ENCODE data around the gene PHF2. TPM values are rescaled to one million over a fixed set of nuclear protein-coding genes. Genes with fewer than 3 reads are reported as not detected.
A peak's percentile ranks its signal among the peaks of the same experiment; 100 is the strongest.

The PHF2 gene
- 10 to 100 TPM; 14.9 to 19.5 TPM for total RNA-seq

DNA sequence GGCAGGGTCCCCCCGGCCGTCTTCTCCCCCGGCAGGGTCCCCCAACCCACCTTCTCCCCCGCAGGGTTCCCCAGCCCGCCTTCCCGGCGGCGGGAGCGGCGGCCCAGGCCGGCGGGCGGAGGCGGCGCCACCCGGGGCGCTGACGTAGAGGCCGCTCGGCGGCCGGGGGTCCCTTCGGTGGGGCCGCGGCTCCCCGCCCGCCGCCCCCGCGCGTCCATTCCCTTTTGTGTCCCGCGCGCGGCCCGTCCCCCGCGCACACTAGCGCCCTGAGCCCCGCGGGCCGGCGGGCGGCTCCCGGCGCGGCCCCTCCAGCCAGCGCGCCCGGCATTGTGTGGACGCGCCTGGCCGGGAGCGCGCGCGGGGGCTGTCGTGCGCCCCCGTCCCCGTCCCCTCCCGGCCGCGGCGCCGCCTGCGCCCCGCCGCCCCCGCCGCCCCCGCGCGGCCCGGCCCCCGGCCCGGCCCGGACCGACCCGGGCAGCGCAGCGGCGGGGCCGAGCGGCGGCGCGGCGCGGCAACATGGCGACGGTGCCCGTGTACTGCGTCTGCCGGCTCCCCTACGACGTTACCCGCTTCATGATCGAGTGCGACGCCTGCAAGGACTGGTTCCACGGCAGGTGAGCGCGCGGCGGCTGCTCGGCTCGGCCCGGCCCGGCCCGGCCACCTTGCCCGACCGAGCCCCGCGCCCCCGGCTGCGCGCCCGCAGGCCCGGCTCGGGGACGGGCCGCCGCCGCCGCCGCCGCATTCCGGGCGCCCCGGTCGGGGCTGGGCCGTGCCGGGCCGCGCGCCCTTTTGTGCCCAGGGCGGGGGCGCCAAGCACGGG, at the start of gene PHF2:
Gene PHF2 (plus strand): TSS at position 327 of the 820 bp plus-strand sequence. CDS start 190 bp downstream, at position 517.
- H3K27ac Mint-ChIP-seq = peak within 1 kb of the TSS; percentile 62 to 84
- H3K9me3 Mint-ChIP-seq = no peaks in the 10 kb centered on the region
- peak within 1 kb of the TSS; percentile 83 for H3K4me3 Mint-ChIP-seq
- DNase-seq (ENCODE audit: low spot score) (no peak), ATAC-seq (peak; percentile 64 to 68)
- no peaks in the 10 kb centered on the region for H3K36me3 Mint-ChIP-seq
- peaks cover 25 to 35% of the 10 kb centered on the region in 2 donors for H3K4me1 Mint-ChIP-seq (ENCODE audit: low read depth in 2 of 2)
- no peaks in the 10 kb centered on the region for H3K27me3 Mint-ChIP-seq

DNA sequence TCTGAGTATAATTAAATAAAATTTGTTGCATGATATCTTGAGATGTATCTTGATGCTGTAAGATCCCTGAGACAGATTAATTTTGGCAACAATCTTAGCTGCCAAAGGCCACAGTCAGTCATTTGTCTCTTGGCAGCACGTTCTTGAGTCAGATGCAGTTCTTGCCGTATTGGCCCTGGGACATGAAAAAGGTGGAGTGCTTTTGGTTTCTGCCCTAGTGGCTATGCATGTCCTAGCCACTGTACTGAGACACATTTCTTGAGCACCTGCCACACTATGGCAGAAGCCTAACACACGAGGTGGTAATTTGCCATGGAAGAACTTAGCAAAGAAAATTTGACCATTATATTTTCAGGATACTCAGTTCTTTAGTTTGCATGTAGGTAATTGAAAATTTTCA, 45.0 kb upstream of the PHF2 start:
- Mint-ChIP-seq H3K27me3 (no peaks in the 10 kb centered on the region), H3K27ac (no peak overlapping the region), H3K36me3 (peaks cover 24% of the 10 kb centered on the region)

DNA sequence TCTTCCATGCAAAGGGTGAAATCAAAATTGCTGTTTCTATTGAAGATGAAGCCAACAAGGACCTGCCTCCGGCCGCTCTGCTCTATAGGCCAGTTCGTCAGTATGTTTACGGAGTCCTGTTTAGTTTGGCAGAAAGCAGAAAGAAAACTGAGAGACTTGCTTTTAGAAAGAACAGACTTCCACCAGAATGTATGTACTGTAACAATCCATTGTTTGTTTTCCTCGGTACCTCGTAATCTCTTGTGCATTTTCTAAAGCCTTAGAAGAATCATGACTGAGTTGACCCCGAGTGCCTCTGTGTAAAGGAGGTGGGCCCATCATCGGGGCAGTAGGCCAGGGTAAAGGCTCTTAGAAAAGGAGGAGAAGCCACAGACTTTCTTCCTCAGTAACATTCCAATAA, 44.2 kb upstream of the PHF2 start:
- Mint-ChIP-seq H3K27me3 (no peaks in the 10 kb centered on the region), H3K27ac (no peak overlapping the region), H3K4me1 (ENCODE audit: low read depth in 2 of 2) (peaks cover 8% of the 10 kb centered on the region in 2 donors), H3K36me3 (peaks cover 21% of the 10 kb centered on the region), H3K9me3 (no peaks in the 10 kb centered on the region), H3K4me3 (no peak overlapping the region)
- ATAC-seq (no peak), DNase-seq (ENCODE audit: low spot score) (no peak)

More for the DNA sequence above, 45.0 kb upstream of the PHF2 start:
- Mint-ChIP-seq H3K9me3 (no peaks in the 10 kb centered on the region), H3K4me3 (no peak overlapping the region), H3K4me1 (ENCODE audit: low read depth in 2 of 2) (peaks cover 8 to 15% of the 10 kb centered on the region in 2 donors)
- DNase-seq (ENCODE audit: low spot score) (no peak), ATAC-seq (no peak)

DNA sequence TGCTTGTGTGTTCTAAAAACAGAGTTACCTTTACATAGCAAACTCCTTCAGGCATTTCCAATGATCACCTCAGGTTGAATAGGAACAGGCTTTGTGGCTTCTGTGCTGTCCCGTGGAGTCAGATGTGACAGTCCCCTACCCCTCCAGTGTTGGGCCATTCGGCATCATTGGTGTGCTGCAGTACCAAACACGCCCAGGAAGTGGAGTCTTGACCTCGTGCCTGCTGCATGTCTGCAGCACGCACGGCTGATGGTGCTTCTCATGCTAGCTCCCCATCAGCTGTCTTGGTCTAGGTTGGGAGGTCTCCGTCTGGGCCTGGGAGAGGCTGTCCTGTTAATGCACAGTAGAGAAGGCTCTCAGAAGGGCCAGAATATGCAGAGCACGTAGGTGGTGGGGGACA, 42.5 kb upstream of the PHF2 start:
- ATAC-seq (peak in 1 of 2 donors; percentile 38), DNase-seq (ENCODE audit: low spot score) (no peak)
- H3K9me3 Mint-ChIP-seq = no peaks in the 10 kb centered on the region
- no peaks in the 10 kb centered on the region for H3K27me3 Mint-ChIP-seq
- H3K36me3 Mint-ChIP-seq = peaks cover 16% of the 10 kb centered on the region
- H3K27ac Mint-ChIP-seq = no peak overlapping the region
- H3K4me3 Mint-ChIP-seq = no peak overlapping the region
- H3K4me1 Mint-ChIP-seq (ENCODE audit: low read depth in 2 of 2) = peaks cover 6 to 8% of the 10 kb centered on the region in 2 donors

DNA sequence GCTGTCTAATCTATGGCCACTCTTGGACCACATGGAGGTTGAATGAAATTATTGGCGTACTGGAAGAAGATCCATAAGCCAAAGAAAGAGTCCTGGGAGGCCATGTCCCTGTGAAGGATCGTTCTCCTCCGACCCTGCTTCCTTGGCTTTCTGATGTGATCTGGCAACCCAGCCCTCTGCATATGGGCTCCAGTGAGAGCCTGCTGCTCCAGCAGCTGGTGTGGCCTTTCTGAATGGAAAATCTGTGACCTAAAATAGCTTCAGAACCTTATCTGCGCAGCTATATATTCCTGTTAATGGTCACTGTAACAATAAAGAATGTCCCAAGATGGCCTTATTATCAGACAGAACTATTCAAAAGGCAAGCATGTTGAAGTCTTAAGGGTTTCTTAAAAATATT, 40.2 kb upstream of the PHF2 start:
- Mint-ChIP-seq H3K36me3 (peaks cover 11% of the 10 kb centered on the region), H3K27ac (no peak overlapping the region), H3K4me1 (ENCODE audit: low read depth in 2 of 2) (peaks cover 9 to 11% of the 10 kb centered on the region in 2 donors), H3K27me3 (no peaks in the 10 kb centered on the region), H3K4me3 (no peak overlapping the region), H3K9me3 (no peaks in the 10 kb centered on the region)
- DNase-seq (ENCODE audit: low spot score) (no peak), ATAC-seq (no peak)

DNA sequence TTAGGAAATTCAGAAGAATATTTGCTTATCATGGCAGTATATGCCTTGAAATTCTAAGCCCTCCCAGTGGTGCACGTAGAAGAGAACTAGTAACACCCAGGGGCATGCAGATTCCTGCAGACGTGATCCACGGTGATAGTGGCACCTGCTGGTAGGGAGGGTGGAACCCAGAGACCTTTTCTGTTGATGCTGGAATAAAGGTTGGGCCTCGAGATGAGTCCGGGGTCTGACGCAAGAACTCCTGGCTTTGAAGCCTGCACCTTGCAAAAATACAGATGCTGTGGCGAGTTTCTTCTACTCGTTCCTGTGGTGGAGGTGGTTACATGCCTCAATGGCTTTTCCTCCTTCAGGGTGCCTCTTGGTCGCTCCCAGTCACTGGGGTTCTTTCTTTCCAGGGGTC, 39.5 kb upstream of the PHF2 start:
- H3K4me3 Mint-ChIP-seq = no peak overlapping the region
- ATAC-seq (no peak), DNase-seq (ENCODE audit: low spot score) (no peak)
- peaks cover 10% of the 10 kb centered on the region for H3K36me3 Mint-ChIP-seq
- H3K27me3 Mint-ChIP-seq = no peaks in the 10 kb centered on the region
- peaks cover 11 to 12% of the 10 kb centered on the region in 2 donors for H3K4me1 Mint-ChIP-seq (ENCODE audit: low read depth in 2 of 2)
- no peak overlapping the region for H3K27ac Mint-ChIP-seq
- H3K9me3 Mint-ChIP-seq = no peaks in the 10 kb centered on the region

DNA sequence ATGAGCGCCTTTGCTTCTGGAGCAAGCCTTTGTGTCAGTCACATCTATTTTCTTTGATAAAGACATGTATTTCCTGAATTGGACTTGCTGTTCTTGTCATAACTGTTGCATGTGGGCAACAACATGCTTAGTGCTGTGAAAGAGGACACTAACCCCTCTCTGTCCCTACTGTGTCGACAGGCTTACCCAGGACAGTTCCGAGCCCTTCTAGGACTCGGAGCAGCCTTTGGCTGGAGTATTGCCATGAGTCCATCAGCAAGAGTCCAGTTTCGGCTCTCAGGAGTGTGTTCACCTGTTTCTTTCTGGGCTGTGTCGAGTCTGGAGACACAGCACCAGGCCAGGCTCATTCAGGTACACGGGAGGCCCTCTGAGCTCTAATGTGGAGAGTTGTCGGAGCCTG, 36.1 kb upstream of the PHF2 start:
- peaks cover 4 to 7% of the 10 kb centered on the region in 2 donors for H3K4me1 Mint-ChIP-seq (ENCODE audit: low read depth in 2 of 2)
- no peak overlapping the region for H3K27ac Mint-ChIP-seq
- ATAC-seq (no peak), DNase-seq (ENCODE audit: low spot score) (no peak)
- H3K4me3 Mint-ChIP-seq = no peak overlapping the region
- H3K9me3 Mint-ChIP-seq = no peaks in the 10 kb centered on the region
- H3K27me3 Mint-ChIP-seq = no peaks in the 10 kb centered on the region
- peaks cover under 1% of the 10 kb centered on the region for H3K36me3 Mint-ChIP-seq

DNA sequence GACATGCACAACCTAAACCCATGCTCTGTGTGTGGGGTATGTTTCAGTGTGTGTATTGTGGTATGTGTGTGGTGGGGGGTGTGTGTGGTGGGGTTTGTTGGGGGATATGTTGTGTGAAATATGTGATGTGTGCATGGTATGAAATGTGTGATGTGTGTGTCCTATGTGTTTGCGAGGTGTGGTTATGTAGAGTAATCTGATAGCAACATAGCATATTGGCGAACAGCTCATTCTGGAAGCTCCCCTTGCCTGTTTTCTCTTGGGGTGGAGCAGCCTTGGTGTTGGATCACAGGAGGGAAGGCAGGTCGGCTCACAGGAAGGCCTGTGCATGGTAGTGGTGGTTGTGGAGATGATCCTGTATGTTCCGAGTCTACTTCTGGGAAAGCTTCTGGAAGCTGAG, 35.4 kb upstream of the PHF2 start:
- Mint-ChIP-seq H3K4me3 (no peak overlapping the region), H3K27me3 (no peaks in the 10 kb centered on the region), H3K4me1 (ENCODE audit: low read depth in 2 of 2) (peaks cover 4 to 7% of the 10 kb centered on the region in 2 donors), H3K27ac (no peak overlapping the region), H3K9me3 (no peaks in the 10 kb centered on the region), H3K36me3 (no peaks in the 10 kb centered on the region)
- DNase-seq (ENCODE audit: low spot score) = no peak
- peak in 1 of 2 donors; percentile 6 for ATAC-seq

DNA sequence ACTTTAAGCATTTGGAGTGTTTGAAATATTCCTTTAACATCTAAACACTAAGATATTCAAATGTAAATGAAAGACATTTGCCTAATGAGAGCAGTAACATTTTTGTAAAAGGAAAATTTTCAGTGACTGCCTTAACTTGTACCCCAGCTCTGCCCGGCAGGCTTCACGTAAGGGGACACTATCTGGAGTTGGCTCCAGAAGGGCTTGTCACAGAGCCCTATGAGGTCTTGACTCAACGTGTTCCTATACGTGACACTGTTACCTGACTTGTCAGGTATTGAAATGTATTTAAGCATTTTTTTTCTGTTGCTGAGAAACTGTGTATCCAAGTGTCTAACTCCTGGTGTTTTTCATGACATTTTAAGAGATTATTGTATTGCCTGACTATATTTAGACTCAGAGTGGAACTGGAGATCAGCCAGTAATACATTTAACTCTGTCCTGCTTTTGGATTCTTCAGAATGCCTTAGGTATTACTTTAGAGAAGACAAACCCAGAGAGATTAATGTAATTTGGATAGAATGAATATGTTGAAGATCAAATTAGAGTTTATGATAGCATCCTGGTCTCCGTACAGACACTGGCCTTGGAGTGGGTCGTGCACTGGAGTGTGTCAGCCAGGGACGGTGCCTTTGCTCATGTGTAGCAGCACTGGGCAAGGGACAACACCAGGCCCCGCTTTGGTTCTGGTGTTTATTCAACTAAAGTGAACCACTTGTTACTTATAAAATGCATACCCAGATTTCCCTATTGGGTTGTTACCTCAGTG, 34.6 kb upstream of the PHF2 start:
- Mint-ChIP-seq H3K27me3 (no peaks in the 10 kb centered on the region), H3K4me1 (ENCODE audit: low read depth in 2 of 2) (peaks cover 4 to 8% of the 10 kb centered on the region in 2 donors), H3K9me3 (no peaks in the 10 kb centered on the region), H3K4me3 (no peak overlapping the region), H3K36me3 (no peaks in the 10 kb centered on the region), H3K27ac (no peak overlapping the region)
- no peak for ATAC-seq
- DNase-seq (ENCODE audit: low spot score) = no peak

DNA sequence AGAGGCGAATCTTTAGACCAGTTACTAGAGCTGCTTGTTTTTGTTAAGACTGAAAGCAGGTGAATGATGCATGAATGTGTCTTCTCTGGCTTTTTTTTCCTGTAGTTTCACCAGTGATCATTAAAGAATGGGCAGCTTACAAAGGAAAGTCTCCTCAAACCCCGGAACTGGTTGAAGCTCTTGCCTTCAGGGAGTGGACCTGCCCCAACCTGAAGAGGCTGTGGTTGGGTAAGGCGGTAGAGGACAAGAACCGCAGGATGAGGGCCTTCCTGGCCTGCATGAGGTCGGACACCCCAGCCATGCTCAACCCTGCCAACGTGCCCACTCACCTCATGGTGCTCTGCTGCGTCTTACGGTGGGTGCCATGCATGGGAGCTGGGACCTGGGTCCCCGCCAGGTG, 33.3 kb upstream of the PHF2 start:
- no peaks in the 10 kb centered on the region for H3K27me3 Mint-ChIP-seq
- ATAC-seq (no peak), DNase-seq (ENCODE audit: low spot score) (no peak)
- H3K36me3 Mint-ChIP-seq = no peaks in the 10 kb centered on the region
- peaks cover 4 to 13% of the 10 kb centered on the region in 2 donors for H3K4me1 Mint-ChIP-seq (ENCODE audit: low read depth in 2 of 2)
- H3K4me3 Mint-ChIP-seq = no peak overlapping the region
- H3K27ac Mint-ChIP-seq = no peak overlapping the region
- H3K9me3 Mint-ChIP-seq = no peaks in the 10 kb centered on the region

DNA sequence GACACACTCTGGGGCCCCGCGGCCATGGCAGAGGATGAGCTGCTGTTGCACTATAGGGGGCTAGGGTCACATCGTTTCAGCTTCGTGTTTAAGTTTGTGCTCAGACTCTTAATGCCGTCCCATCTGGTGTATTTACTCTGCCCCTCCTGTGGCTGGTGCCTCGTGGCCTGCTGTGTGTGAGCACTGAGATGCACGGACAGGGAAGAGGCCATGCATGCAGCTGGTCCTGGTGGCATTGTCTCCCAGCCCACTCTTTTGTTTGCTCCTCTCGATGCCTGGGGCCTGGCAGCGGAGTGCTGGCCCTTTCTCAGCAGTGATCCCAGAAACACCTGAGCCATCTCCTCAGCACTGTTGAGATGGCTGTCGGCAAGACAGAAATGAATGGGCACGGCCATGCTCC, 30.0 kb upstream of the PHF2 start:
- Mint-ChIP-seq H3K27me3 (no peaks in the 10 kb centered on the region), H3K36me3 (peaks cover 4% of the 10 kb centered on the region), H3K4me1 (ENCODE audit: low read depth in 2 of 2) (peaks cover 0 to 9% of the 10 kb centered on the region in 2 donors), H3K4me3 (no peak overlapping the region), H3K27ac (no peak overlapping the region), H3K9me3 (no peaks in the 10 kb centered on the region)
- ATAC-seq = no peak
- DNase-seq (ENCODE audit: low spot score) = no peak

DNA sequence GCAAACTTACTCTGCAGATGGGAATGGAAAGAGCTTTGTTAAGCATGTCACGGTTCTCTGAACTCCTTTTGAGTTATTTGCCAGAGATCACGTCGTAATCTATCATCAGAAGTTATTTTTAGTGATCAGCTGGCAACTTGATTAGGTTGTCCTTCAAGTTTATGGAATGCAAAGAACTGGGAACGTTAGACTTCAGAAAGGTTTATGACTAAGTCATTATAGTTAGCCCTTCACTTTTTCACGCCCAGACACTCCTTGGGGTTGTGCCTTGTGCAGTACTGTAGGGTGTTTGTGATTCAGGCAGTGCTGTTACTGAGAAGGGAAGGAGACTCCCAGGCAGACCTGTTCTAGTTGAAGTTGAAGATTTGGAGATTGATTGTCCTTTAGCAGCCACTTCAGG, 26.8 kb upstream of the PHF2 start:
- no peak for DNase-seq (ENCODE audit: low spot score)
- H3K4me3 Mint-ChIP-seq = no peak overlapping the region
- H3K9me3 Mint-ChIP-seq = no peaks in the 10 kb centered on the region
- H3K27me3 Mint-ChIP-seq = no peaks in the 10 kb centered on the region
- ATAC-seq = no peak
- no peak overlapping the region for H3K27ac Mint-ChIP-seq
- peaks cover 18% of the 10 kb centered on the region for H3K36me3 Mint-ChIP-seq
- H3K4me1 Mint-ChIP-seq (ENCODE audit: low read depth in 2 of 2) = peaks cover 0 to 6% of the 10 kb centered on the region in 2 donors

DNA sequence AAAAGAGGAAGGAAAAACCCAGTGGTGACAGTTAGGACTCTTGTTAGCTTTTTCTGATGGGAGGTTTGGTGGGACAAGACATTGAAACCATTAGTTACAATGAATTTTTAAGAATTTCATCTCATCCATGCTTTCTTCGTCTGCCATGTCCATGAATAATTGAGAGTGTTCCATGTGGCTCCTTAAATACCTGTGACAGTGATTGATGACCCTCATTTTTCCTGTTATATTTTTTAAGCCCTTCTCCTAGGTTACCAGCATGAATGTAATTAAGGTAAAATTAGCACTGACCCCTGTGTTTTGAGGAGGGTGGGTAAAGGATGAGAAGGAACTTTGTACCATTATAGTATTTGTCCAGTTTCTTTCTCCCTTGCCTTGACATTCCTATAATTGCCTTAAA, 23.5 kb upstream of the PHF2 start:
- Mint-ChIP-seq H3K9me3 (no peaks in the 10 kb centered on the region), H3K4me3 (no peak overlapping the region), H3K36me3 (peaks cover 24% of the 10 kb centered on the region), H3K27ac (no peak overlapping the region), H3K4me1 (ENCODE audit: low read depth in 2 of 2) (no peaks in the 10 kb centered on the region), H3K27me3 (no peaks in the 10 kb centered on the region)
- ATAC-seq = no peak
- no peak for DNase-seq (ENCODE audit: low spot score)

DNA sequence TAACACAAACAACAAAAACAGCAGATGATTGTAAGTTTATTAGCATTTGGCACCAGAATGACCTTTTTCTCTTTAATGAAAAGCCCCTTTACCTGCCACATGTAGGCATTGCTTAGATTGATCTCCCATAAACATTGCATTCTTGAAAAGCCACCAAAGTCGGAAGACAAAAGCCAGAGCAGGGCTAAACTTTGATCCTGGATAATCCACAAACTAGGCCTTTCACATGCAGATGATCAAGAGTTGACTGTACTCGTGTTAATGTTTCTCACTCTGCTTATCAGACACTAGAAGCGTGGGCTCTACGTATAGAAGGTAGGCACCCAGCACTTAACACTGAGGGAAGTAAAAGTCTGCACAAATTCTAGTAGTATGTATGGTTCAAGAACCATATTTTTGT, 21.0 kb upstream of the PHF2 start:
- no peak for DNase-seq (ENCODE audit: low spot score)
- Mint-ChIP-seq H3K36me3 (peaks cover 38% of the 10 kb centered on the region), H3K4me3 (no peak overlapping the region), H3K4me1 (ENCODE audit: low read depth in 2 of 2) (no peaks in the 10 kb centered on the region), H3K27ac (peak overlapping the region; percentile 4 to 24), H3K27me3 (no peaks in the 10 kb centered on the region), H3K9me3 (no peaks in the 10 kb centered on the region)
- ATAC-seq = no peak
